ENCODE data around the gene DYSF.

DYSF gene

DNA sequence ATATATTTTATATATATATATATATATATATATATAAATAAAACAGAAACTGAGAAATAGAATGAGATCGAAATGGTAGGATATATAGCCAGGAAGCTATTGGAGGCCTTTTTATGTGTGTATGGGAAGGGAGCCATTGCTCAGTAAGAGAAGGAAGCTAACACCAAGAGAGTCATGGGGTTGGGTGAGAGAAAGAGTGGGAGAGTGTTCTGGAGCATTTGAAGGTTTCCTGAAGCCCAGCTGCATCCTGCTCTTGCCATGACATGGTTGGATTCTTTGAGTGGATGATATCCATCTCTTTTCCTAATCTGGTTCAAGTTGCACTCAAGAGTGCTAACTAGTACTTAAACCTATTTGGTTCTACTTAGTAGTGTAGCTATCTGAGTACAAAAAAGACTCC, 282.3 kb downstream of the DYSF start:
- Histone ChIP-seq H3K9ac (ENCODE audit: low read depth, low read length, poor library complexity, severe bottlenecking) (no peak overlapping the region), H3K27me3 (ENCODE audit: insufficient read depth, low read length, poor library complexity, severe bottlenecking) (no peaks in the 10 kb centered on the region), H3F3A (ENCODE audit: low read depth) (no peaks in the 10 kb centered on the region), H3K4me2 (ENCODE audit: low read depth, low read length, poor library complexity, severe bottlenecking) (no peak overlapping the region), H3K9me2 (replicated peaks; ENCODE audit: low read depth, low read length) (no peaks in the 10 kb centered on the region; the same call in 1 of the 2 replicates), H3K4me1 (ENCODE audit: insufficient read depth, low read length, poor library complexity, severe bottlenecking) (no peaks in the 10 kb centered on the region), H3K9me3 (ENCODE audit: insufficient read depth, low read depth, low read length) (no peaks in the 10 kb centered on the region; the same call in 1 of the 2 replicates), H4K20me1 (ENCODE audit: insufficient read depth, low read length, poor library complexity, severe bottlenecking) (no peaks in the 10 kb centered on the region), H3K36me3 (ENCODE audit: insufficient read depth, low read length) (no peaks in the 10 kb centered on the region), H3K79me2 (ENCODE audit: insufficient read depth, low read length) (no peaks in the 10 kb centered on the region), H2AFZ (ENCODE audit: low read length) (no peak overlapping the region), H3K4me3 (ENCODE audit: low read length, poor library complexity, severe bottlenecking) (no peak overlapping the region)
- TF ChIP-seq, protein P1, sequence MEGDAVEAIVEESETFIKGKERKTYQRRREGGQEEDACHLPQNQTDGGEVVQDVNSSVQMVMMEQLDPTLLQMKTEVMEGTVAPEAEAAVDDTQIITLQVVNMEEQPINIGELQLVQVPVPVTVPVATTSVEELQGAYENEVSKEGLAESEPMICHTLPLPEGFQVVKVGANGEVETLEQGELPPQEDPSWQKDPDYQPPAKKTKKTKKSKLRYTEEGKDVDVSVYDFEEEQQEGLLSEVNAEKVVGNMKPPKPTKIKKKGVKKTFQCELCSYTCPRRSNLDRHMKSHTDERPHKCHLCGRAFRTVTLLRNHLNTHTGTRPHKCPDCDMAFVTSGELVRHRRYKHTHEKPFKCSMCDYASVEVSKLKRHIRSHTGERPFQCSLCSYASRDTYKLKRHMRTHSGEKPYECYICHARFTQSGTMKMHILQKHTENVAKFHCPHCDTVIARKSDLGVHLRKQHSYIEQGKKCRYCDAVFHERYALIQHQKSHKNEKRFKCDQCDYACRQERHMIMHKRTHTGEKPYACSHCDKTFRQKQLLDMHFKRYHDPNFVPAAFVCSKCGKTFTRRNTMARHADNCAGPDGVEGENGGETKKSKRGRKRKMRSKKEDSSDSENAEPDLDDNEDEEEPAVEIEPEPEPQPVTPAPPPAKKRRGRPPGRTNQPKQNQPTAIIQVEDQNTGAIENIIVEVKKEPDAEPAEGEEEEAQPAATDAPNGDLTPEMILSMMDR (conservative IDR thresholded peaks at IDR 0.05; ENCODE audit: low read length): no peak
- TF ChIP-seq EZH2phosphoT487 (IDR thresholded peaks at IDR 0.05; ENCODE audit: borderline replicate concordance): no peak
